Uterus (tissue), 2 donors: ENCODE measurements around the gene TMPRSS6.

ENCODE experiments used
- CTCF ChIP-seq, 4 experiments: fragments of 200-600 bp in 2 of 4; fragments of 450-650 bp in 2 of 4; sonication (generic) in 2 of 4; IDR thresholded peaks; one replicate each; pipeline ENCODE4 v1.5.1; 2016 to 2019; ENCODE audit warnings: antibody characterized with exemption in 4 of 4, mild to moderate bottlenecking in 2 of 4, moderate library complexity in 1 of 4
- POLR2A ChIP-seq, 2 donors: fragments of 450-650 bp; IDR thresholded peaks; one replicate each; pipeline ENCODE4 v1.6.1; 2016; ENCODE audit warnings: antibody characterized with exemption in 2 of 2, mild to moderate bottlenecking in 1 of 2, moderate library complexity in 1 of 2

DNA sequence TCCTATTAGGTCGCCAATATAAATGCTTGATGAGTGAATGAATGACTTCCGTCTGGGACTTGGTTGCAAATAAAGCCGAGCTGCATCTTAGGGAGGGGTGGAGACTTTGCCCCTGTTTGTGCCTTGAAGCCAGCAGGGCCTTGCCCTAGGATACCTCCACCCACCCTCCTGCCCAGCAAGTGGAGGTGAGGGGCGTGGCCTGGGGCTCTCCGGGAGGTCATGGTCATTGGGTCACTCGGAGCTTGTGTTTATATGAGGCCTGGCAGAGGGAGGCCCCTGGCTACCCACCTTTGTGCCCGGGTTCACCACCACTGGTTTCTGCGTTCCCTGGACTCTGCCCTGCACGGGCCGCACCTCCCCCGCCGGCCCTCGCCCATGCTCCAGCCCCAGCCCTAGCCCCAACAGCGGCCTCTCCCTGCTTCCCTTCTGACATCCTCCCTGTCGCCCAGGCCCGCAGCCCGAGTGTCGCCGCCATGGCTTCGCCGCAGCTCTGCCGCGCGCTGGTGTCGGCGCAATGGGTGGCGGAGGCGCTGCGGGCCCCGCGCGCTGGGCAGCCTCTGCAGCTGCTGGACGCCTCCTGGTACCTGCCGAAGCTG is 85.7 kb downstream of the TMPRSS6 start:
- TF ChIP-seq CTCF (IDR thresholded peaks at IDR 0.05) (no peak), POLR2A (IDR thresholded peaks at IDR 0.05) (no peak)
